Nephron (organoid): ENCODE data around the gene P2RY6.
"Not testable (repeated sequence)": the region's sequence is repeated elsewhere in the genome, so short reads cannot be mapped to it uniquely, and the experiment has no call there.

ENCODE experiments used
- H3K27ac Mint-ChIP-seq, 3 experiments: 2 replicates each; pipeline ENCODE4 v1.8.0; 2020; ENCODE audit warnings: mixed read lengths in 3 of 3, mild to moderate bottlenecking in 2 of 3, moderate library complexity in 1 of 3
- H3K27me3 Mint-ChIP-seq: 2 replicates; pipeline ENCODE4 v1.8.0; 2021; ENCODE audit warnings: low read depth, mild to moderate bottlenecking, moderate library complexity, mixed read lengths
- H3K36me3 Mint-ChIP-seq: 2 replicates; pipeline ENCODE4 v1.8.0; 2020; ENCODE audit warnings: low read depth, mixed read lengths
- H3K4me1 Mint-ChIP-seq: 2 replicates; pipeline ENCODE4 v1.8.0; 2020; ENCODE audit warnings: mixed read lengths
- H3K4me3 Mint-ChIP-seq, 3 experiments: 2 replicates each; pipeline ENCODE4 v1.8.0; 2020; ENCODE audit warnings: mild to moderate bottlenecking in 3 of 3, mixed read lengths in 3 of 3, moderate library complexity in 2 of 3
- H3K9me3 Mint-ChIP-seq: 2 replicates; pipeline ENCODE4 v1.8.0; 2020; ENCODE audit warnings: mixed read lengths
- CTCF ChIP-seq, 3 experiments: fragments of 200-600 bp; sonication (generic); IDR thresholded peaks; one replicate each; pipeline ENCODE4 v1.5.0; 2021; ENCODE audit warnings: antibody characterized with exemption in 3 of 3; ENCODE audit not compliant: unreplicated experiment in 3 of 3

P2RY6 gene

DNA sequence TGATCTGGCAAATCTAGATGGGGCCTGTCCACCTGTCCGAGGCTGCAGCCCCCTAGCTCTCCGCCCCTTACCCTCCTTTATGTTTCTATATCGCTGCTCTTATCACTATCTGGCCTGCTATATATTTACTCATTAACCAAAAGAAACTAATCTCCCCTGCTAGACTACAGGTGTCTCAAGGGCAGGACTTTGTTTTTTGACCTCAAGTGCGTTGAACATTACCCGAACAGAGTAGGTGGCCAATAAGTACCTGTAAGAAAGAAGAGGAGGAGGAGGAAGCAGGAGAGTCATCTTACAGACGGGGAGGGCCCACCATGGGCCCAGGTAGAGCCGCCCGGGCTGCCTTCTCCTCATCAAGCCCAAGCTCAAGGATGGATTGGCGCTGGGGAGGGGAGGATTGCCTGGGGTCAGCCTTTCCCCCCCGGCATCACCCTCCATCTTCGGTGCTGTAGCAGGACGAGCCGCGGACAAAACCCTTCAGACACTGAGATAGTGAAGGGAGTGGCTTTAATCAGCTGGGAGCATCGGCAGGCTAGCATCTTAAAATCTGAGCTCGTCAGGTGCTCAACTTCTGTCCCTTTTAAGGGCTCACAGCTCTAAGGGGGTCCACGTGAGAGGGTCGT, 1.2 kb upstream of the P2RY6 start:
- peaks cover 40% of the 10 kb centered on the region for H3K4me1 Mint-ChIP-seq
- no peak overlapping the region for H3K4me3 Mint-ChIP-seq
- no peaks in the 10 kb centered on the region for H3K36me3 Mint-ChIP-seq
- H3K9me3 Mint-ChIP-seq = no peaks in the 10 kb centered on the region
- H3K27me3 Mint-ChIP-seq = peaks cover 31% of the 10 kb centered on the region
- H3K27ac Mint-ChIP-seq = no peak overlapping the region
- no peak for TF ChIP-seq CTCF (IDR thresholded peaks at IDR 0.05; ENCODE audit: unreplicated experiment in 3 of 3)

DNA sequence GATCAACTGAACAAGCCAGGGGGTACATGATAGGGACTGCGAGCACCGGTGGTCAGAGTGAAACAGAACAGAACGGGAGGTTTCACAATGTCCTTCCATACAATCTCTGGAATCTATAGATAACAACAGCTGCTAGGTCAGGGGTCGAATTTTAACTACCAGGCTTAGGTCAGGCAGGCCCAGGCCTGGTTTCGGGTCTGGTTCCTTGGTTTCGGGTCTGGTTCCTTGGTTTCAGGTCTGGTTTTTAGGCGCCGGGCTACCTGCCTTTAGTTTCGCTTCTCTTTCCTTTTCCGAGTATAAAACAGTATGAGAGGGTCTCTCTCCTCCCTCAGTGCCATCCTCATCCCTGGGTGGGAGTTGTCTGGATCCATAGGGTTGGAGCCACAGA, 666 bp upstream of the P2RY6 start:
- H3K9me3 Mint-ChIP-seq, H3K36me3 Mint-ChIP-seq, H3K27ac Mint-ChIP-seq, H3K4me3 Mint-ChIP-seq: not testable (repeated sequence)
- H3K27me3 Mint-ChIP-seq = peaks cover 26% of the 10 kb centered on the region
- peaks cover 35% of the 10 kb centered on the region for H3K4me1 Mint-ChIP-seq

DNA sequence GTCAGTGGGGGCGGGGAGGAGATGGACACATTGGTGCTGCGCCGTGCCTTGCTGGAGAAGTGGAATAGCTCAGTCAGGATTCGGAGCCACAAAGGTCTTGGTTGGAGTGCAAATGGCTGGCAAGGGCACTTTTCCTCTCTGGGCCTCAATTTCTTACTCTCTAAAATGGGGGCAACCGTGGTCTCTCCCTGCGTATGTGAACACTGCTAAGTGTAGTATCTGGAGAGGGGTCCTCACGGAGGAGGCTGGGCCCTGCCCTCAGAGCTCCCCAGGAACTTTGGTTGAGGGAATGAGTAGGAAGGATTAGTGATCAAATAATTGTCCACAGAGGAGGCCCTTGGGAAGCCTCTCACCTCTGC, 521 bp downstream of the P2RY6 start:
- Mint-ChIP-seq H3K27ac (no peak overlapping the region), H3K9me3 (no peaks in the 10 kb centered on the region), H3K36me3 (no peaks in the 10 kb centered on the region), H3K27me3 (peaks cover 22% of the 10 kb centered on the region), H3K4me3 (no peak overlapping the region), H3K4me1 (peaks cover 26% of the 10 kb centered on the region)
- no peak for TF ChIP-seq CTCF (IDR thresholded peaks at IDR 0.05; ENCODE audit: unreplicated experiment in 3 of 3)

GRCh38 chr11:73273222-73273895, 1.2 kb downstream of the P2RY6 start:
- Mint-ChIP-seq H3K27ac (no peak overlapping the region), H3K36me3 (no peaks in the 10 kb centered on the region), H3K4me3 (no peak overlapping the region), H3K4me1 (peaks cover 26% of the 10 kb centered on the region), H3K9me3 (no peaks in the 10 kb centered on the region), H3K27me3 (peaks cover 17% of the 10 kb centered on the region)
- no peak for TF ChIP-seq CTCF (IDR thresholded peaks at IDR 0.05; ENCODE audit: unreplicated experiment in 3 of 3)

- not testable (repeated sequence) for H3K9me3 Mint-ChIP-seq, H3K27ac Mint-ChIP-seq, H3K36me3 Mint-ChIP-seq, H3K4me3 Mint-ChIP-seq
- Mint-ChIP-seq H3K4me1 (peaks cover 26% of the 10 kb centered on the region), H3K27me3 (peaks cover 17% of the 10 kb centered on the region)
Observed at GRCh38 chr11:73274191-73274590, 2.1 kb downstream of the P2RY6 start.

DNA sequence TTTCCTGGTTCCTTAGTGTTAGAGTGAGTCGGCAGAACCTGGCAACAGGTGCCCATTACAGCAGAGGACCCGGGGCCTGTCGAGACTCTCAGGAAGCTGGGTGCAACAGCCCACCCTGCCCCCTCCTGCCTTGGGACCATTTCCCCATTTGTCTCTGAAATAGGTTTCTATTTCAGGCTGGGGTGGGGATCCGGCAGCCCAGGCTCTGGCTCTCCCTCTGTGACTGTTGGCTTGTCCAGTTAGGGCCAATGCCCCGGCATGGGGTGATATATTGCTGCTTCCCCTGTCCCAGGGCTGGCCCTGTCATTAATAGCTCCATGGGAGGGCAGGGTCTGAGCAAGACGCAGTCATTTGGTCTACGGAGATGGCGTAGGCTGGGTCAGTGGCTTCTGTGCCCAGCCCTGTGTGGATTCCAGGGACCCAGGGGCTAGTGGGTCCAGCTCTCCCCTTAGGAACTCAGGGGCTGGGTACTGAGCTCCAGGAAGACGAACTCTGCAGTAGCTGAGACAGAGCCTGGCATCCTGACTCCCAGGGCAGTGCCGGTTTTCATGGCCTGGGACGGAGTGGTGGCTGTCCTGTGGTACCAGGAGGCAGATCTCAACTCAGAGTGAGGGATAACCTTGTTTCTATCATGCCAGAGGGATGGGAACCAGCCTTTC, 2.7 kb downstream of the P2RY6 start:
- no peaks in the 10 kb centered on the region for H3K36me3 Mint-ChIP-seq
- H3K4me1 Mint-ChIP-seq = peaks cover 26% of the 10 kb centered on the region
- H3K27ac Mint-ChIP-seq = no peak overlapping the region
- no peak for TF ChIP-seq CTCF (IDR thresholded peaks at IDR 0.05; ENCODE audit: unreplicated experiment in 3 of 3)
- H3K4me3 Mint-ChIP-seq = no peak overlapping the region
- no peaks in the 10 kb centered on the region for H3K9me3 Mint-ChIP-seq
- peaks cover 17% of the 10 kb centered on the region for H3K27me3 Mint-ChIP-seq

DNA sequence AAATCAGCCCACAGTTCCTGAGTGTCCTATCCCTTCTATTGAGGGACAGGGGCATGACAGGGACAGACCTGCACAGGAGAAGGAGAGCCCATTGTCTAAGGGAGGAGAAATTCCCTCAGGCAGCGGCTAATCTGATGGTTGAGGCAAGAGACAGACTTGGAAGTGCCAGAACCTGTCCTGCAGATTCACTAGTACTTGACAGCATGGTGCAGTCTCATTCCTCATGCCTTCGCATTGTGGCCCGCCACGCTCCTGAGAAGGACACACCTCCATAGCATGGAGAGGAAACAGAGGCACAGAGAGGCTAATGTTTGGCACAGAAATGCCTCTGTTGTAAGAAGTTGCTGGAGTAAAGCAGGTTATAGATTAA, 3.2 kb downstream of the P2RY6 start:
- Mint-ChIP-seq H3K27me3 (peaks cover 17% of the 10 kb centered on the region), H3K4me1 (peaks cover 26% of the 10 kb centered on the region), H3K4me3 (no peak overlapping the region), H3K36me3 (no peaks in the 10 kb centered on the region), H3K27ac (no peak overlapping the region), H3K9me3 (no peaks in the 10 kb centered on the region)
- no peak for TF ChIP-seq CTCF (IDR thresholded peaks at IDR 0.05; ENCODE audit: unreplicated experiment in 3 of 3)
